Breast epithelium (tissue), 4 donors: ENCODE measurements around the gene KCNQ5. TPM values are rescaled to one million over a fixed set of nuclear protein-coding genes. Genes with fewer than 3 reads are reported as not detected.

Experiments used
- DNase-seq, 2 donors: peaks; one replicate each; pipeline ENCODE4 v3.0.0-alpha.2; 2019; ENCODE audit warnings: low spot score in 2 of 2
- H3K27ac ChIP-seq, 2 donors: fragments of 200-600 bp; sonication (generic) in 1 of 2; one replicate each; pipeline ENCODE4 v1.5.1; 2016 to 2019; ENCODE audit warnings: mild to moderate bottlenecking in 1 of 2
- H3K27me3 ChIP-seq, 2 donors: fragments of 200-600 bp; sonication (generic) in 1 of 2; one replicate each; pipeline versions ENCODE4 v1.5.1 to v1.6.0; 2017 to 2019; ENCODE audit warnings: control low read depth in 1 of 2, mild to moderate bottlenecking in 1 of 2
- H3K36me3 ChIP-seq: fragments of 200-600 bp; one replicate; pipeline ENCODE4 v1.5.1; 2019
- H3K4me1 ChIP-seq, 2 donors: fragments of 200-600 bp; sonication (generic); one replicate each; pipeline ENCODE4 v1.5.1; 2016 to 2019; ENCODE audit warnings: control low read depth in 1 of 2
- H3K4me3 ChIP-seq, 3 donors: fragments of 200-600 bp; sonication (generic); 1 replicate in 2 of 3; 2 replicates in 1 of 3; pipeline ENCODE4 v1.5.1; 2016 to 2019; ENCODE audit warnings: mild to moderate bottlenecking in 3 of 3, moderate library complexity in 2 of 3
- H3K9me3 ChIP-seq, 2 donors: fragments of 200-600 bp; sonication (generic) in 1 of 2; one replicate each; pipeline ENCODE4 v1.5.1; 2016 to 2019; ENCODE audit warnings: control low read depth in 1 of 2
- CTCF ChIP-seq, 3 donors: fragments of 450-650 bp; IDR thresholded peaks; one replicate each; pipeline ENCODE4 v1.5.1; 2016 to 2017; ENCODE audit warnings: antibody characterized with exemption in 3 of 3, mild to moderate bottlenecking in 3 of 3, moderate library complexity in 3 of 3
- POLR2A ChIP-seq: fragments of 450-650 bp; IDR thresholded peaks from one replicate; pipeline ENCODE4 v1.6.1; 2016; ENCODE audit warnings: antibody characterized with exemption, mild to moderate bottlenecking, moderate library complexity
- POLR2AphosphoS5 ChIP-seq, 3 donors: sonication (generic); formaldehyde crosslinking; IDR thresholded peaks; one replicate each; pipeline ENCODE4 v1.6.1; 2017; ENCODE audit warnings: antibody characterized with exemption in 3 of 3
- intact Hi-C: fragments of 100-400 bp; cut with DNase I; formaldehyde crosslinking; loops from one replicate; pipeline ENCODE4 v1.15.1; 2023; ENCODE audit warnings: low total_unique reads
- total RNA-seq, 3 donors: library from RNA; depleted of rRNA; stranded (reverse); fragments of >200 nt; gene quantifications; one replicate each; pipeline ENCODE4 v1.1.0, GENCODE V29; 2016

KCNQ5 gene
- total RNA-seq, 3 donors from 2014 or later = 0.16 to 1.0 (median 0.33) TPM

GRCh38 chr6:72651967-72652956 is 30.4 kb downstream of the KCNQ5 start:
- H3K4me1 ChIP-seq = no peaks in the 10 kb centered on the region

GRCh38 chr6:72653026-72653425 is 31.2 kb downstream of the KCNQ5 start:
- no peaks in the 10 kb centered on the region for H3K36me3 ChIP-seq
- no peak overlapping the region for H3K27ac ChIP-seq
- no peak overlapping the region for H3K4me3 ChIP-seq
- DNase-seq = no peak
- H3K27me3 ChIP-seq = no peaks in the 10 kb centered on the region
- TF ChIP-seq CTCF (IDR thresholded peaks at IDR 0.05) = no peak
- TF ChIP-seq POLR2AphosphoS5 (IDR thresholded peaks at IDR 0.05) = no peak
- no peak for TF ChIP-seq POLR2A
- H3K9me3 ChIP-seq = no peaks in the 10 kb centered on the region
- intact Hi-C loops = no loop called here
- no peaks in the 10 kb centered on the region for H3K4me1 ChIP-seq

More at GRCh38 chr6:72651967-72652956, 30.4 kb downstream of the KCNQ5 start:
- Histone ChIP-seq H3K4me3 (no peak overlapping the region), H3K9me3 (no peaks in the 10 kb centered on the region), H3K36me3 (no peaks in the 10 kb centered on the region), H3K27ac (no peak overlapping the region), H3K27me3 (no peaks in the 10 kb centered on the region)
- no peak for TF ChIP-seq POLR2A
- TF ChIP-seq POLR2AphosphoS5 (IDR thresholded peaks at IDR 0.05) = no peak
- TF ChIP-seq CTCF (IDR thresholded peaks at IDR 0.05) = no peak
- no peak for DNase-seq
- intact Hi-C loops = no loop called here

- Histone ChIP-seq H3K4me3 (no peak overlapping the region), H3K4me1 (no peaks in the 10 kb centered on the region), H3K27ac (no peak overlapping the region), H3K9me3 (no peaks in the 10 kb centered on the region), H3K36me3 (no peaks in the 10 kb centered on the region), H3K27me3 (no peaks in the 10 kb centered on the region)
- intact Hi-C loops = no loop called here
- no peak for DNase-seq
- TF ChIP-seq POLR2AphosphoS5 (IDR thresholded peaks at IDR 0.05) = no peak
- TF ChIP-seq CTCF (IDR thresholded peaks at IDR 0.05) = no peak
- no peak for TF ChIP-seq POLR2A
Measured at GRCh38 chr6:72654071-72654621, 32.3 kb downstream of the KCNQ5 start.

GRCh38 chr6:72657407-72658197 is 35.7 kb downstream of the KCNQ5 start:
- no peak overlapping the region for H3K27ac ChIP-seq
- no peaks in the 10 kb centered on the region for H3K27me3 ChIP-seq
- intact Hi-C loops = no loop called here
- no peaks in the 10 kb centered on the region for H3K9me3 ChIP-seq
- H3K4me1 ChIP-seq = no peaks in the 10 kb centered on the region
- no peak overlapping the region for H3K4me3 ChIP-seq
- H3K36me3 ChIP-seq = no peaks in the 10 kb centered on the region
- DNase-seq = no peak
- no peak for TF ChIP-seq POLR2AphosphoS5 (IDR thresholded peaks at IDR 0.05)
- no peak for TF ChIP-seq CTCF (IDR thresholded peaks at IDR 0.05)
- no peak for TF ChIP-seq POLR2A
